GM12872 (cell line): Measurements from ENCODE around the gene PKMYT1.

Source experiments
- TF ChIP-seq, protein P1 (sequence below): IDR thresholded peaks from 3 replicates; pipeline ENCODE4 v1.5.1; 2011; ENCODE audit warnings: low read depth, mild to moderate bottlenecking, low read length, moderate library complexity; ENCODE audit not compliant: insufficient read depth

Gene PKMYT1

DNA sequence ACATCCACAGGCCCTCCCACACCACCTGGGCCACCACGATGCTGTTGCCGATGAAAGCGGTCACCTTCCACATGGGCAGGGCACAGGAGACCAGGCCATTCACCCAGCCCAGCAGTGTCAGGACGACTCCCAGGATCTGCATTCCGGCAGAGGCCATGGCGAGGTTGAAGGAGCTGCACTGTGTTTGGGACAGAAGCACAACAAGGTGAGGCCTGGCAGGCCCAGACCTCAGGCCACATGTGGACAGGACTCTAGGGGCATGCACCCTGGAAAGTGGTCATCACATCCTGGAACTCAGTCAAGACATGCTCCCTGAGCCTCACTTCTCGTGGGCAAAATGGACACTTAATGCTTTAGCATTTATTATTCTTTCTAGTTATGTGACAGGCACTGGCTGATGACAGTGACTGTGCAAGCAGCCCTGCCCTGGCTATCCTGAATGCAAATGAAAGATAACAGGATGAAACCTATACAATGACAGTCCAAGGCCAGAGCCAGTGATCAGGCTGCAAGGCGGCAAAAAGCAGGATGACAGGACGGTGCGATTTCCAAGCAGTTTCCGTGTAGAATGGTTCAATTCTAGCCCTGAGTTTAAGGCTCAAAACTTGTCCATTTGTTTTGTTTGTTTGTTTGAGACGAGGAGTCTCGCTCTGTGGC is 35.7 kb upstream of the PKMYT1 start:
- TF ChIP-seq, protein P1, sequence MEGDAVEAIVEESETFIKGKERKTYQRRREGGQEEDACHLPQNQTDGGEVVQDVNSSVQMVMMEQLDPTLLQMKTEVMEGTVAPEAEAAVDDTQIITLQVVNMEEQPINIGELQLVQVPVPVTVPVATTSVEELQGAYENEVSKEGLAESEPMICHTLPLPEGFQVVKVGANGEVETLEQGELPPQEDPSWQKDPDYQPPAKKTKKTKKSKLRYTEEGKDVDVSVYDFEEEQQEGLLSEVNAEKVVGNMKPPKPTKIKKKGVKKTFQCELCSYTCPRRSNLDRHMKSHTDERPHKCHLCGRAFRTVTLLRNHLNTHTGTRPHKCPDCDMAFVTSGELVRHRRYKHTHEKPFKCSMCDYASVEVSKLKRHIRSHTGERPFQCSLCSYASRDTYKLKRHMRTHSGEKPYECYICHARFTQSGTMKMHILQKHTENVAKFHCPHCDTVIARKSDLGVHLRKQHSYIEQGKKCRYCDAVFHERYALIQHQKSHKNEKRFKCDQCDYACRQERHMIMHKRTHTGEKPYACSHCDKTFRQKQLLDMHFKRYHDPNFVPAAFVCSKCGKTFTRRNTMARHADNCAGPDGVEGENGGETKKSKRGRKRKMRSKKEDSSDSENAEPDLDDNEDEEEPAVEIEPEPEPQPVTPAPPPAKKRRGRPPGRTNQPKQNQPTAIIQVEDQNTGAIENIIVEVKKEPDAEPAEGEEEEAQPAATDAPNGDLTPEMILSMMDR: no peak

DNA sequence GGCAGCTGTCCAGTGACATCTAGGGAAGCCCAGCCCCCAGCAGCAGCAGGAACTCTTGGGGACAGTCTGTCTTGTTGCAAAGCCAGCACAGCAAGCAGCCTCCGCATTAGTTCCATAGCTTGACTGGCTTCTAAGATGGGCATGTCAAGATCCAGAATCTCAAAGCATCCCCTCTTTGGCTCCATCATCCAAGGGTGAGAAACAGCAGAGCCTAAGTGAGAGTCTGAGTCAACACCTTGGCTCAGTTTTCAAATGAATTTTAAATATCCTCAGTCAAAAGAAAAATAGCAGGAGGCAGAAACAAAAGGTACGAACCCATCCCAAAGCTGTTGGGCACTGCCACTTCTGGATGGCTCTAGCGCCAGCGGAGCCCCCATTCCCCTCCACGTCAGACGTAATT is 34.7 kb upstream of the PKMYT1 start:
- TF ChIP-seq, protein P1: no peak

DNA sequence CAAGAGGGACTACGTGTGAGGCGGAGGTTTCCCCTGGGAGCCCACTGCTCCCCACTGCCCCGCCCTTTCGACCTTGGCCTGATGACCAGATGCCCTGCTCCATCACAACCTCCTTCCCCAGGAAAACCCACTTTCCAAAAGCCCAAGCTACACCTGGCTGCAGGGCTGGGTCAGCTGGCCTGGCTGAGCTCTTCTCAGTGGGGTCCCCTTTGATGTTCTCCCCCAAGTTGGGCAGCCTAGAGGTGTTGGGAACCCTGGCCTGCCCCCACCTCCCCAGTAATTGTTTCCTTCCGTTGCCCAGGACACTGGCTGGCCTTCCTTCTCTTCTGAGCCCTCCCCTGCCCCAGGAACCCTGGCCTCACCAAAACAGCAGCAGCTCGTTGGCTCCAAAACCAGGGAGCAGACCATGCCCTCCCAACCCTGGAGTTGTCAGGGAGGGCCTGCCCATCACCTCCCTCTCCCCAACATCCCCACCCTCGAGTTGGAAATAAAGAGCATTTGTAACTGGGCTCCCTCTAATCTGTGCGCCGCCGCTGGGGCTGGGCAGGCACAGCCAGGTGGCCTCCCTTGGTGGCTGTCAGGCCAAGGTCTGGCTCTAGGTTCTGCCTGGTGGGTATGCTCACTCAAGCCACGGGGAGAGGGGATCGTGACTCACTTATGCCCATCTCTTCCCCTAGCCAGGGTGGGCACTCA is 33.9 kb upstream of the PKMYT1 start:
- TF ChIP-seq, protein P1: no peak

DNA sequence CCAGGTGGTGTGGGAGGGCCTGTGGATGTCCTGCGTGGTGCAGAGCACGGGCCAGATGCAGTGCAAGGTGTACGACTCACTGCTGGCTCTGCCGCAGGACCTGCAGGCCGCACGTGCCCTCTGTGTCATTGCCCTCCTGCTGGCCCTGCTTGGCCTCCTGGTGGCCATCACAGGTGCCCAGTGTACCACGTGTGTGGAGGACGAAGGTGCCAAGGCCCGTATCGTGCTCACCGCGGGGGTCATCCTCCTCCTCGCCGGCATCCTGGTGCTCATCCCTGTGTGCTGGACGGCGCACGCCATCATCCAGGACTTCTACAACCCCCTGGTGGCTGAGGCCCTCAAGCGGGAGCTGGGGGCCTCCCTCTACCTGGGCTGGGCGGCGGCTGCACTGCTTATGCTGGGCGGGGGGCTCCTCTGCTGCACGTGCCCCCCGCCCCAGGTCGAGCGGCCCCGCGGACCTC is 33.3 kb upstream of the PKMYT1 start:
- TF ChIP-seq, protein P1: no peak

DNA sequence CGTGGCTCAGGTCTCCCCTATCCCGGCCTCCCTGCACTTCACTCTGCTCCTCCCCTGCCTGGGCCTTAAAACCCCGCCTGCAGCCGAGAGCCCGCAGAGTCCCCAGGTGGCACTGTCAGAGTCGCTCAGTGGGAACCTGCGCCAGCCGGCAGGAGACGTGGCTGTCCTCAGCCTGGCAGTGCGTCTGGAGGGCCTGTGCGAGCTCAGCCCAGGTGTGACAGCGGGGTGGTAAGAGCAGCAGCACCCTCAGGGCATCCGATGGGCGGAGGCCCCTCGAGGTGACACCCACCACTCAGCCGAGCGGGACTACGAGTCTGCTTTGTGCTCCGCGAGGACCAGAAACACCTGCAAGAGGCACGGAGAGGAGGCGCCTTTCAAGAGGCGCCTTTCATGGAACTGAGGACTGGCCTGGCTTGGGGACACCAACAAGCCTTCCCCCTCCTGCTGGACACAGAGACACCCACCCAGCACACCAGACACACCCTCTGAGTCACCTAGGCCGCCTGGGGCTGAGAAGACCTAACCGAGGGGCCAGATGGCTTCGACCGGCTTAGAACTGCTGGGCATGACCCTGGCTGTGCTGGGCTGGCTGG is 32.7 kb upstream of the PKMYT1 start, which contains the start of gene CLDN9:
CLDN9 (plus strand) TSS at position 96 of the 593 bp plus-strand sequence; CDS start at position 536, 440 bp downstream.
- TF ChIP-seq, protein P1: no peak

DNA sequence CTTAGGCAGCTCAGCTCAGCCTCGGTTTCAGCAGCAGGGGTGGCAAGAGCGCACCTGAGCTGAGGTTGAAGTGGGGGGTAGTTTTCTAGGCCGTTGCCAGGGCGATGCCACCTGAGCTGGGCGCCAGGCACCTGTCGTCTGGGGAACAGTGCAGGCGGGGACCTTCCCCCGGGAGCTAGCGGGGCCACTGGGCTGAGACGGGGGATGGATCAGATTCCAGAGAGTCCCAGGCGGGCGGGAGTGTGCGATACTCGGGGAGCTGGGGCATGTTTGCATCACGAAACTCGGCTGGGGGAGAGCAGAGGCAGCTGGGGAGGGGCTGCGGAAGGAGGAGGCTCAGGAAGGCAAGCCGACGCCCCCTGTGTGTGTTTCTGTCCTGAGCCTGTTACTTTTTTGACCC is 32.0 kb upstream of the PKMYT1 start:
- TF ChIP-seq, protein P1: no peak

DNA sequence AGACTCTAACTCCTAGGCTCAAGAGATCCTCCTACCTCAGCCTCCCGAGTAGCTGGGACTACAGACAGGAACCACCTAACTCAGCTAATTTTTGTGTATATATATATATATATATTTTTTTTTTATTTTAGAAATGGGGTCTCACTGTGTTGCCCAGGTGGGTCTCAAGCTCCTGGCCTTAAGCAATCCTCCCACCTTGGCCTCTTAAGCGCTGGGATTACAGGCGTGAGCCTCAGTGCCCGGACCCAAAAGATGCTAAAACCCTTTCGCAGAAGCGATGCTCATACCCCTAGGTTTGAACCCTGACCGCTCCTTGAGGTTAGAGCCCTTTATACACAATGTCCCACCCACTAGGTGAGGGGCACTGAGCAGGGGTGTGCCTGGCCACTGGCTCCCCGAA is 30.3 kb upstream of the PKMYT1 start:
- TF ChIP-seq, protein P1: no peak
